Measurements from ENCODE around the gene PRKCB.

PRKCB gene

GRCh38 chr16:24188751-24189318 is 353.1 kb downstream of the PRKCB start:
- TF ChIP-seq, protein P1, sequence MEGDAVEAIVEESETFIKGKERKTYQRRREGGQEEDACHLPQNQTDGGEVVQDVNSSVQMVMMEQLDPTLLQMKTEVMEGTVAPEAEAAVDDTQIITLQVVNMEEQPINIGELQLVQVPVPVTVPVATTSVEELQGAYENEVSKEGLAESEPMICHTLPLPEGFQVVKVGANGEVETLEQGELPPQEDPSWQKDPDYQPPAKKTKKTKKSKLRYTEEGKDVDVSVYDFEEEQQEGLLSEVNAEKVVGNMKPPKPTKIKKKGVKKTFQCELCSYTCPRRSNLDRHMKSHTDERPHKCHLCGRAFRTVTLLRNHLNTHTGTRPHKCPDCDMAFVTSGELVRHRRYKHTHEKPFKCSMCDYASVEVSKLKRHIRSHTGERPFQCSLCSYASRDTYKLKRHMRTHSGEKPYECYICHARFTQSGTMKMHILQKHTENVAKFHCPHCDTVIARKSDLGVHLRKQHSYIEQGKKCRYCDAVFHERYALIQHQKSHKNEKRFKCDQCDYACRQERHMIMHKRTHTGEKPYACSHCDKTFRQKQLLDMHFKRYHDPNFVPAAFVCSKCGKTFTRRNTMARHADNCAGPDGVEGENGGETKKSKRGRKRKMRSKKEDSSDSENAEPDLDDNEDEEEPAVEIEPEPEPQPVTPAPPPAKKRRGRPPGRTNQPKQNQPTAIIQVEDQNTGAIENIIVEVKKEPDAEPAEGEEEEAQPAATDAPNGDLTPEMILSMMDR (IDR thresholded peaks at IDR 0.05; ENCODE audit: low read depth, low read length): no peak
- DNase-seq (ENCODE audit: low read depth, low spot score): no peak
- in situ Hi-C loops (cut with HindIII; ENCODE audit: low sequenced_read_pairs): no loop called here
- H3K4me3 ChIP-seq (ENCODE audit: low read depth, low read length): no peak overlapping the region

GRCh38 chr16:24189941-24190340 is 354.2 kb downstream of the PRKCB start:
- no peak for DNase-seq (ENCODE audit: low read depth, low spot score)
- TF ChIP-seq, protein P1 (IDR thresholded peaks at IDR 0.05; ENCODE audit: low read depth, low read length): no peak

GRCh38 chr16:24191876-24192402 is 356.2 kb downstream of the PRKCB start:
- in situ Hi-C loops (cut with HindIII; ENCODE audit: low sequenced_read_pairs): no loop called here
- TF ChIP-seq, protein P1 (IDR thresholded peaks at IDR 0.05; ENCODE audit: low read depth, low read length): no peak
- no peak overlapping the region for H3K4me3 ChIP-seq (ENCODE audit: low read depth, low read length)
- DNase-seq (ENCODE audit: low read depth, low spot score): no peak

More at GRCh38 chr16:24189941-24190340, 354.2 kb downstream of the PRKCB start:
- in situ Hi-C loops (cut with HindIII; ENCODE audit: low sequenced_read_pairs): no loop called here
- no peak overlapping the region for H3K4me3 ChIP-seq (ENCODE audit: low read depth, low read length)

DNA sequence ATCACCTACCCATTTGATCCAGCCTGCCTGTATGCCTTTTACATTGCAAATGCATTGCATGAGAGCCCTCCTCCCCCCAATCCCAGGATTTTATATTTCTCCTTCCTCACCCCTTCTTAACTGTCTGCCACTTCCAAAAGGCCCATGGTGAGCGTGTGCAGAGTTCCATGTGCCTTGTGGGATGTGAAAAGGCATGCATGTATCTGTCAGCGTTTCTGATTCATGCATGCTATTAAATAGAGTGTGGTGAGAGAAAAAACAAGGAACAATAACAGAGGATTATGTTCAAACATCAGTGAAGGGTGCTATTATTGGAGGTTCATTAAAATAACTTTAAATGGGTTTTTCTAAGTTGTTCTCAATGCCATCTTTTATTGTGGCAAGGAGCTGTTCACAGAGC is 359.4 kb downstream of the PRKCB start:
- TF ChIP-seq, protein P1 (IDR thresholded peaks at IDR 0.05; ENCODE audit: low read depth, low read length): no peak
- no peak overlapping the region for H3K4me3 ChIP-seq (ENCODE audit: low read depth, low read length)
- in situ Hi-C loops (cut with HindIII; ENCODE audit: low sequenced_read_pairs): no loop called here
- DNase-seq (ENCODE audit: low read depth, low spot score): no peak

- TF ChIP-seq, protein P1 (IDR thresholded peaks at IDR 0.05; ENCODE audit: low read depth, low read length): no peak
- no peak overlapping the region for H3K4me3 ChIP-seq (ENCODE audit: low read depth, low read length)
- DNase-seq (ENCODE audit: low read depth, low spot score): no peak
- in situ Hi-C loops (cut with HindIII; ENCODE audit: low sequenced_read_pairs): no loop called here
Observed at GRCh38 chr16:24198807-24199533, 363.2 kb downstream of the PRKCB start.

- no peak for DNase-seq (ENCODE audit: low read depth, low spot score)
- TF ChIP-seq, protein P1 (IDR thresholded peaks at IDR 0.05; ENCODE audit: low read depth, low read length): no peak
- in situ Hi-C loops (cut with HindIII; ENCODE audit: low sequenced_read_pairs): no loop called here
Observed at GRCh38 chr16:24203675-24204074, 367.9 kb downstream of the PRKCB start.

More at GRCh38 chr16:24203675-24204074, 367.9 kb downstream of the PRKCB start:
- H3K4me3 ChIP-seq (ENCODE audit: low read depth, low read length): no peak overlapping the region

Data from astrocyte of the spinal cord (primary cell).